GM23248 (cell line): ENCODE results near the gene ANO2. TPM values are rescaled to one million over a fixed set of nuclear protein-coding genes. Genes with fewer than 3 reads are reported as not detected.

Experiments
- DNase-seq: peaks from one replicate; pipeline ENCODE4 v3.0.0-alpha.2; 2015
- H2AFZ ChIP-seq: fragments of 200-600 bp; sonication (generic); 2 replicates; pipeline ENCODE4 v1.6.1; 2016; ENCODE audit warnings: antibody characterized with exemption
- H3F3A ChIP-seq: fragments of 200-600 bp; sonication (generic); 2 replicates; pipeline ENCODE4 v1.6.1; 2016; ENCODE audit warnings: mild to moderate bottlenecking, antibody characterized with exemption, mixed run types; ENCODE audit not compliant: insufficient read depth
- H3K27ac ChIP-seq: fragments of 200-600 bp; sonication (generic); 2 replicates; pipeline ENCODE4 v1.5.1; 2016; ENCODE audit warnings: mild to moderate bottlenecking
- H3K27me3 ChIP-seq: fragments of 200-600 bp; sonication (generic); replicated peaks from 2 replicates; pipeline ENCODE4 v1.6.1; 2016; ENCODE audit warnings: mild to moderate bottlenecking; ENCODE audit not compliant: insufficient read depth
- H3K36me3 ChIP-seq: fragments of 200-600 bp; sonication (generic); 2 replicates; pipeline ENCODE4 v1.6.1; 2016; ENCODE audit warnings: low read depth, mild to moderate bottlenecking
- H3K4me1 ChIP-seq: fragments of 200-600 bp; sonication (generic); 2 replicates; pipeline ENCODE4 v1.6.1; 2016; ENCODE audit warnings: mild to moderate bottlenecking; ENCODE audit not compliant: insufficient read depth
- H3K4me2 ChIP-seq: fragments of 200-600 bp; sonication (generic); one replicate; pipeline ENCODE4 v1.6.1; 2016; ENCODE audit warnings: mild to moderate bottlenecking; ENCODE audit not compliant: unreplicated experiment
- H3K4me3 ChIP-seq: fragments of 200-600 bp; sonication (generic); 2 replicates; pipeline ENCODE4 v1.5.1; 2016; ENCODE audit warnings: mild to moderate bottlenecking
- H3K79me2 ChIP-seq: fragments of 200-600 bp; sonication (generic); 2 replicates; pipeline ENCODE4 v1.6.1; 2016; ENCODE audit warnings: mild to moderate bottlenecking; ENCODE audit not compliant: insufficient read depth
- H3K9ac ChIP-seq: fragments of 200-600 bp; sonication (generic); 2 replicates; pipeline ENCODE4 v1.6.1; 2016; ENCODE audit warnings: mild to moderate bottlenecking
- H3K9me2 ChIP-seq: fragments of 200-600 bp; sonication (generic); 2 replicates; pipeline ENCODE4 v1.6.1; 2016; ENCODE audit warnings: mixed run types, mild to moderate bottlenecking, moderate library complexity; ENCODE audit not compliant: insufficient read depth
- H3K9me3 ChIP-seq: fragments of 200-600 bp; sonication (generic); one replicate; pipeline ENCODE4 v1.6.1; 2017; ENCODE audit warnings: low read depth
- H4K20me1 ChIP-seq: fragments of 200-600 bp; sonication (generic); 2 replicates; pipeline ENCODE4 v1.6.0; 2016; ENCODE audit not compliant: insufficient read depth
- EZH2 ChIP-seq: fragments of 200-600 bp; sonication (generic); IDR thresholded peaks from 2 replicates; pipeline ENCODE4 v1.6.1; 2018; ENCODE audit warnings: antibody characterized with exemption, mild to moderate bottlenecking; ENCODE audit not compliant: insufficient read depth, poor library complexity, severe bottlenecking
- EZH2phosphoT487 ChIP-seq: fragments of 200-600 bp; sonication (generic); IDR thresholded peaks from 2 replicates; pipeline ENCODE4 v1.6.1; 2018; ENCODE audit warnings: antibody characterized with exemption, moderate library complexity, mild to moderate bottlenecking, low read depth; ENCODE audit not compliant: insufficient read depth
- WGBS, 2 experiments: methylation state at CpG; one replicate each; pipeline ENCODE4 v1.1.6; 2015 to 2017; ENCODE audit warnings: low lambda C conversion rate in 2 of 2, low coverage in 1 of 2; ENCODE audit errors: missing lambda C conversion rate in 2 of 2; 5-methylcytosine and 5-hydroxymethylcytosine counted together
- in situ Hi-C: fragments of 300-500 bp; cut with MboI; formaldehyde crosslinking; loops from 2 replicates; pipeline ENCODE4 v1.15.0; 2020
- polyA plus RNA-seq: library from polyadenylated mRNA; unstranded; fragments of >200 nt; fragmentation: Nextera tagmentation; extraction: Ambion mirVana; gene quantifications from 2 replicates; pipeline ENCODE4 v1.2.1, GENCODE V29; 2016
- total RNA-seq: library from RNA; depleted of rRNA; stranded (reverse); fragments of >200 nt; shearing (Covaris generic); gene quantifications from 2 replicates; pipeline ENCODE4 v1.2.3, GENCODE V29; 2014

Gene ANO2
- total and polyA plus RNA-seq, 2 experiments from 2014 or later = not detected

DNA sequence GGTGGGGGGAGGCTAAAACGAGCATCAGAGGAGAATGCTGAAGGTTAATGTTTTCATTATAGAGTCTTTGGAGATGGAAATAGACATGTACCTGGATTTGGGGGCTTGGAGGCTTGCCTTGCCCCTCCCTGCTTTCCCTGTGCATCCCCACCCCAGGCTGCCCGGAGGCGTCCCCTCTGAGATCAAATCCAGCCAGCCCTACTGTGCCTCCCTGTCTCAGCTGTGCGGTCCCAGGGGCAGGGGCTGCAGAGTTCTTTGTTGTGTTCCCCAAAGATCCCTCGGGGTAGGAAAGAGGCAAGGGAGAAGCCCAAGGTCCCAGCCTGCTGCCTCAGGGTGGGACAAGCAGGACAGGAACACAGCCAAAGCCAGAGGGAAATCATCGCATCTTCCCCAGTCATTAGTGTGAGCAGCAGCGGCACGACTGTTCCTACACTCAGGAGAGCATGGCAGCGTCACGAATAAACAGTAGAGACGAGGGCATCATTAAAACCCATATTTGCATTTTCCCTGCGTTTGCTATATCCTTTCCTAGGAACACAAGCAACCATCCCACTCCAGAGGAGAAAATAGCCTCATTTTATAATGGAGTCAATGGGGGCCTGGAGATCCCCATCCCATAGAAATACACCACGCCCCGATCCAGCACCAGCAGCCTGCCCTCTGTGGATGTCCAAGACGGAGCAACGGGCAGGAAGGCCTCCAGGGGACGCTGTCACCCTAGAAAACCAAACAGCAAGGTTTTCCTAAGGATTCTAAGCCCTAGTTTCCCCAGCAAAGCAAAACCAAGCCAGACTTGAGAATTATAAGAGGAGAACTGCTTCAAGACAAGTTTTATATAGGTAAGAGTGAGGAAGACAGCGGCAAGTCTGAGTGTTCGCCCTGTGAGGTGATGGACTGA is 32.4 kb downstream of the ANO2 start:
- H2AFZ ChIP-seq = no peak overlapping the region
- TF ChIP-seq EZH2phosphoT487 = no peak
- TF ChIP-seq EZH2 = no peak
- H3K4me2 ChIP-seq = no peak overlapping the region
- no peak overlapping the region for H3K4me3 ChIP-seq
- in situ Hi-C loops = no loop called here
- no peak for DNase-seq
- no peak overlapping the region for H3K27ac ChIP-seq
- H3K9me3 ChIP-seq = no peaks in the 10 kb centered on the region
- WGBS, 2 experiments = 60 to 67% methylated on average over 19 of the region's 19 CpGs
- no peaks in the 10 kb centered on the region for H3K79me2 ChIP-seq
- peaks cover 7% of the 10 kb centered on the region; the same call in 1 of the 2 replicates for H3K27me3 ChIP-seq
- no peaks in the 10 kb centered on the region for H3K36me3 ChIP-seq
- no peaks in the 10 kb centered on the region for H4K20me1 ChIP-seq
- no peaks in the 10 kb centered on the region for H3K9me2 ChIP-seq
- H3K9ac ChIP-seq = no peak overlapping the region
- H3K4me1 ChIP-seq = no peaks in the 10 kb centered on the region
- H3F3A ChIP-seq = no peaks in the 10 kb centered on the region

DNA sequence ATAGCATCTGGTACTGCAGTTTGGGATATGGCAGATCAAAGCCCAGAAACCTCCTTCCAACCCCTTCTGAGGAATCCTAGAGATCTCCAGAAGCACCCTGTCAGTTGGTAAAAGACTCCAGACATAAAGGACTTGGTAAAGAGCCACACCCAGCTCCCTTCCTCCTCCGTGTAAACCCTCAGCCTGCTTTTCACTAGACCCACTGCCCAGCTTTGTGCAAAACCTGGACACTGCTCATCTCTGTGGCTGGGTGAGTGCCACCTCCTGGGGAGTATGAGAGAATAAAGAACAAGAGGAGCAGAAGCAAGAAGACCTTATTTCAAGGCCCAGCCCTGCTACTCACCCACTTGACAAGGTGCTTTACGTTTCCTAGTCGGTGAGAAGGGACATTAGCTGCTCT is 33.0 kb downstream of the ANO2 start:
- WGBS, 2 experiments = 26 to 36% methylated on average over 3 of the region's 3 CpGs
- no peak for TF ChIP-seq EZH2
- no peak for TF ChIP-seq EZH2phosphoT487
- no peak overlapping the region for H3K27ac ChIP-seq
- no peaks in the 10 kb centered on the region for H3K4me1 ChIP-seq
- peaks cover 7% of the 10 kb centered on the region; the same call in 1 of the 2 replicates for H3K27me3 ChIP-seq
- H4K20me1 ChIP-seq = no peaks in the 10 kb centered on the region
- H3K9me2 ChIP-seq = no peaks in the 10 kb centered on the region
- H3K4me2 ChIP-seq = no peak overlapping the region
- H3K4me3 ChIP-seq = no peak overlapping the region
- H3K79me2 ChIP-seq = no peaks in the 10 kb centered on the region
- H2AFZ ChIP-seq = no peak overlapping the region
- in situ Hi-C loops = no loop called here
- H3K36me3 ChIP-seq = no peaks in the 10 kb centered on the region
- H3F3A ChIP-seq = no peaks in the 10 kb centered on the region
- DNase-seq = no peak
- no peaks in the 10 kb centered on the region for H3K9me3 ChIP-seq
- H3K9ac ChIP-seq = no peak overlapping the region

DNA sequence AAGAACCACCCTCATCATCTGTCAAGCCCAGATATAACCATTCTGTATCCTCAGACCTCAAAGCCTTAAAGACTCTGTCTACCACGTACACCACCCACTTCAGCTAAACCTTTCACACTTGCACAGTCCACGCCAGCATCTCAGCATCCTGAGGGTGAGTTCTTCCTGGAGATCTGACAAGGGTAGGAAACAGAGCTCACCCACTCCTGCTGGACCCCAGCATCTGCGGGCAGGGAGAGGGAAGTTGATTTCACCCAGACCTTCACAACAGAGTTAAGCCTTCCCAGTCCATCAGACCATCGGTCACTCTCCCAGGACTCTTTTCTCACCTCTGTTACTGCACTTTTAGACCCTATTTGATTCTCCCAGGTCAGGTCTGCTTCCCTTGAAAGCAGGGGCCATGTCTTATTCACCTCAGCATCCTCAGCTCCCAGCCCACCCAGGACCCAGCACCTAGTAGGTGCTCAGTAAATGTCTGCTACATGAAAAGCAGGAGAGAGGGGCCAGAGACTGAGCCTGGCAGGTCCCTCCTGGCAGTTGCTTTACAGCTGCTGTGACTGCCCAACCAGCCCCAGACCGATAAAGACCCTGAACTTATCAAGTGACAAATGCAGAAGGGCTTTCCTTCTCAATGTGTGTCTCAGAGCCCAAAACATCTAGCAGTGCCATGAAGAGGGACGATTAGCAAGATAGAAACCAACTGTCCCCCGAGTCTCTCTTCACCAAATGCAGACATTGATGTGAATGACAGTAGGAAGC is 34.1 kb downstream of the ANO2 start:
- Histone ChIP-seq H3K36me3 (no peaks in the 10 kb centered on the region), H3K27ac (no peak overlapping the region), H3F3A (no peaks in the 10 kb centered on the region), H3K9me2 (no peaks in the 10 kb centered on the region), H3K4me1 (no peaks in the 10 kb centered on the region), H3K9ac (no peak overlapping the region), H4K20me1 (no peaks in the 10 kb centered on the region), H3K9me3 (no peaks in the 10 kb centered on the region), H3K79me2 (no peaks in the 10 kb centered on the region), H2AFZ (no peak overlapping the region), H3K27me3 (peaks cover 7% of the 10 kb centered on the region; the same call in 1 of the 2 replicates), H3K4me3 (no peak overlapping the region), H3K4me2 (no peak overlapping the region)
- in situ Hi-C loops = no loop called here
- DNase-seq = no peak
- WGBS, 2 experiments = 33 to 42% methylated on average over 7 of the region's 7 CpGs
- no peak for TF ChIP-seq EZH2
- no peak for TF ChIP-seq EZH2phosphoT487

GRCh38 chr12:5909560-5909959 is 35.5 kb downstream of the ANO2 start:
- H3K79me2 ChIP-seq = no peaks in the 10 kb centered on the region
- no peaks in the 10 kb centered on the region for H3F3A ChIP-seq
- no peaks in the 10 kb centered on the region for H4K20me1 ChIP-seq
- H3K4me1 ChIP-seq = no peaks in the 10 kb centered on the region
- in situ Hi-C loops = no loop called here
- H3K9me2 ChIP-seq = no peaks in the 10 kb centered on the region
- no peak overlapping the region for H3K4me3 ChIP-seq
- H3K27me3 ChIP-seq = peaks cover 7% of the 10 kb centered on the region; the same call in 1 of the 2 replicates
- H3K9me3 ChIP-seq = no peaks in the 10 kb centered on the region
- H3K9ac ChIP-seq = no peak overlapping the region
- no peak overlapping the region for H2AFZ ChIP-seq
- no peak overlapping the region for H3K4me2 ChIP-seq
- no peaks in the 10 kb centered on the region for H3K36me3 ChIP-seq
- WGBS, 2 experiments = 50 to 51% methylated on average over 5 of the region's 5 CpGs
- H3K27ac ChIP-seq = no peak overlapping the region
- DNase-seq = no peak
- TF ChIP-seq EZH2phosphoT487 = no peak
- TF ChIP-seq EZH2 = no peak
